GM19328 (cell line): Measurements from ENCODE around the gene ADD2.
"Not testable (repeated sequence)": the region's sequence is repeated elsewhere in the genome, so short reads cannot be mapped to it uniquely, and the experiment has no call there.

ENCODE experiments used
- ATAC-seq: cut with Tn5 transposase; IDR thresholded peaks from one replicate; pipeline ENCODE4 v1.9.1; 2021; ENCODE audit warnings: mild to moderate bottlenecking, moderate library complexity; ENCODE audit not compliant: unreplicated experiment

The ADD2 gene, protein sequence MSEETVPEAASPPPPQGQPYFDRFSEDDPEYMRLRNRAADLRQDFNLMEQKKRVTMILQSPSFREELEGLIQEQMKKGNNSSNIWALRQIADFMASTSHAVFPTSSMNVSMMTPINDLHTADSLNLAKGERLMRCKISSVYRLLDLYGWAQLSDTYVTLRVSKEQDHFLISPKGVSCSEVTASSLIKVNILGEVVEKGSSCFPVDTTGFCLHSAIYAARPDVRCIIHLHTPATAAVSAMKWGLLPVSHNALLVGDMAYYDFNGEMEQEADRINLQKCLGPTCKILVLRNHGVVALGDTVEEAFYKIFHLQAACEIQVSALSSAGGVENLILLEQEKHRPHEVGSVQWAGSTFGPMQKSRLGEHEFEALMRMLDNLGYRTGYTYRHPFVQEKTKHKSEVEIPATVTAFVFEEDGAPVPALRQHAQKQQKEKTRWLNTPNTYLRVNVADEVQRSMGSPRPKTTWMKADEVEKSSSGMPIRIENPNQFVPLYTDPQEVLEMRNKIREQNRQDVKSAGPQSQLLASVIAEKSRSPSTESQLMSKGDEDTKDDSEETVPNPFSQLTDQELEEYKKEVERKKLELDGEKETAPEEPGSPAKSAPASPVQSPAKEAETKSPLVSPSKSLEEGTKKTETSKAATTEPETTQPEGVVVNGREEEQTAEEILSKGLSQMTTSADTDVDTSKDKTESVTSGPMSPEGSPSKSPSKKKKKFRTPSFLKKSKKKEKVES

DNA sequence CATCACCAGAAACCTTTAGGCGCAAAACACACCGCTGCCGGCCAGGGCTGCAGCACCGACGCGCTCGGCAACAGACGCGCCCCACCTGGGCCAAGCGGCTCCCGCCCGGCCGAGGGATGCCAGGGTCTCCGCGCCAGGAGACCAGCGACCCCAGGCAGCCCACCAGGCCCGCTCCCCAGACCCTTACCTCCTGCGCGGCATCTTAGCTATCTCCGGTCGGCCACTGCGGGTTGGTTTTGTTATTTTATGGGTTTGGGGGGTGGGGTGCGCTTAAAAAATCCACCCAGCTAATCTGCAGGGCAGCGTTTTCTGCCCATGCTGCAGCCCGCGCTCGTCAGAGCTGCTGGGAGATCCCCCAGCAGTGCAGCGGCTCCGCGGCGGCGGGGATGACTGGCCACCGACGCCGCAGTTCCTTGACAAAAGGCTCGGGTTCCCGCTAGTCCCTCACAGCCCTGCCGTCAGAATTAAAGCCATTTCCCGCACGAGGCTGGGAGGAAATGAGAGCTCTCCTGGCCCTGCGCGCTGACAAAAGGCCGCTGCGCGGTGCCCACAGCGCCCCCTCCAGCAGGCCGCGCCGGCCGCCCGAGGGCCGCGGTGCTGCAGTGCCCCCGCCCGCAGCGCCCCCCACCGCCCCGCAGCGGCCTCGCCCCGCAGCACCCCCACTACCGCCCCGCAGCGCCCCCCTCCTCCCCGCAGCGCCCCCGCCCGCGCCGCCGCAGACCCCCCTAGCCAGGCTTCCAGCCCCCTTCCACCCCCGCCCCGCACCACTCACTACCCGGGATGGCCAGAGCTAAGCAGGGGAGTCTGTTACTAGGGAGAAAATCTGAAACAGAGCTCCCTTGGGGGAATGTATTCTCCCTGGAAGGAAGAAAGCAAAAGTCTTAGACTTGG lies at the start of gene ADD2:
TSS of gene ADD2 (minus strand) at position 502 of the 891 bp plus-strand sequence. CDS start 61,792 bp downstream, outside the sequence.
- ATAC-seq: no peak

DNA sequence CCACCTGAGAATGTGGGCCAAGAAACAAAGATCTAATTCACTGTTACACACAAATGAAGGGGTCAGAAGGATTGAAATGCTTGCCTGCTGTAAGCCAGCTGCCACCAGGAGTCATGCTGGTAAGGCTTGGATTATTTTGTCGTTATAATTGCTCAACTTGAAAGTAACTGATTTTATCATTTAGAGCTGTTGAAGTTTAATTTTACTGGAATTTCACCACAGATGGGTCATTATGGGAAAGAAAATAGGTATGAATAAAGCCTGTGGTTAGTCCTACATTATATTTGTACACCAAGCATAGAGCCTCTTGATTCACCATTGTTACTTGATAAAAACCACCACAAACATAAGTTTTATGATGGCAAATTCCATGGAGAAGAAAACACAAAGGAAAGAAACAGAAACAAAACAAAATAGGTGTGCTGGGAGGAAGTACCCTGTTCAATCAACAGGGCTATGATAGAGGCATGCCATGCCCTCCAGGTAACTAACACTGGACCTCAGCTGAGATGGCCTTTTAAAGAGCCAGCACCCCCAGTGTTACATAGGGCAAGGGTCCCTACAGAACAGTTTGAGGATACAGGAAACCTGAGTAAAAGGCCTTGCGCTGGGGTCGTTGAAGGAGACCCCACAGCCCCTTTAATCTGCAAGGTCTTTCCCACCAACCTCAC lies 49.4 kb upstream of the ADD2 start:
- no peak for ATAC-seq

DNA sequence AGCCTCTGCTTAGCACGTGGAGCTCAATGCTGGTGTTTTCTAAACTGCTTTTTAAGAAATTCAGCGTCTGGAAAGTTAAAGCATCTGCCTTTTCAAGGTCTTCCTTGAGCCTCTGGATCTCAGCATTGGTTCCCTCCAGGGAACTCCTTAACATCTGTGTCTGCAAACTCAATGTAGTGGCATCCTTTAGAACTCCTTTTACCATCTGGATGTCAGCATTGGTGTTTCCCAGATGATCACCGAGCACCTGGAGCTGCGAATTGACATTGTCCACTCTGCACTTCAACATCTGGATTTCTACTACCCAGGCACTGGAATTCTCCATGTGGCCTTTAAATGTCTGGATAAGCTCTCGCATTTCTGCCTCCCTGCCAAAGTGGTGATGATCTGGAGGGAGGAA lies 48.7 kb upstream of the ADD2 start:
- ATAC-seq: no peak

DNA sequence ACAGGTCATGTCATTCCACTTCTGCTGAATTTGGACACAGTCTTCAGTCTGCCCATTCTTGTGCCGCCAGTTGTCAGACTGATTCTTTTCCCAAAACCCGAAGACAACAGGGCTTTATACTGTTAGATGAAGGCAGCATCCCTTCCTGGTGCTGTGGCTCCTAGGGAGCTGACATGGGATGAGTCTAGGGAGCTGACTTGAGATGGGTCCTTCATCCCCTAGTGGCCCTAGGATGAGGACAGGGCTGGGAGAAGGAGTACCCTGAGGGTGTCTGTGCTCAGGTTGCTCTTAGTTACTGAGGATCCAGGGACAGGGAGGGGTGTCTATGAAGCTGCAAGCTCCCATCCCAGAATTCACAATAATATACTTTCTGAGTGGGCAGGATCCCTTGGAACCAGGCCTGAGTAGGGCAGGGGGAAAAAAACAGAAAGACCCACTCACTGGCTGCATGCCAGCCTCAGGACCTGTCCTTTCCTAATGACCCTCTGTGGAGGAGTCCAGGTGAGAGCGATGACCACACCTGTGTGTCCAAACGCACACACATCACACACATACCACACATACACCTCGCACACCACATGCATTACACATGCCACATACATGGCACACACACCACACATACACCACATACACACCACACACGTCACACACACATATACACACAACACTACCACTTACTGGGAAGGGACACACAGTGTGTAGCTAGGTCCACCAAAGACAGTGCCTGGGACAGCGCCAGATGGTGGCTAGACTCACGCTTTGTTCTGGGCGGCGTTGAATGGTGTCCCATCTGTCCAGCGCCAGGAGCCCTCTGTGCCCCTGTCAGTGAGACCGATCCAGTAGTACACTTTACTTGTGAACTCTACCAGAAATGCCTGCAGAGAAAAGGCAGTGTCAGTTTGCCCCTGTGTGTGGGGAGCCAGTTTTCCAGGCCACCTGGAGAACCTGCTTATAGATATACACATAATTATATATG lies 41.3 kb upstream of the ADD2 start:
- ATAC-seq: no peak

DNA sequence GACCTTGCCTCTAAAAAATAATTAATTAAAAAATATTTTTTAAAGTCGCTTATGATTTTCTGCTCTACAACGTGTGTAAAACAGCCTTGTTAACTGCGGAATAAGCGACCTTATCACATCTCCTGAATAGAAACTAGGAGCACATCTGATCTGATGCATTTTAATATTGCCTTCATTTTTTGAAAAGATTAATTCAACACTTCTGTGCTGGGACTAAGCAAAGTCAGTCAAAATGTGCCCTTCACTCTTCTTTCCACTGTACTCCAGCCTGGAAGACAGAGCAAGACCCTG lies 39.8 kb upstream of the ADD2 start:
- ATAC-seq: no peak

DNA sequence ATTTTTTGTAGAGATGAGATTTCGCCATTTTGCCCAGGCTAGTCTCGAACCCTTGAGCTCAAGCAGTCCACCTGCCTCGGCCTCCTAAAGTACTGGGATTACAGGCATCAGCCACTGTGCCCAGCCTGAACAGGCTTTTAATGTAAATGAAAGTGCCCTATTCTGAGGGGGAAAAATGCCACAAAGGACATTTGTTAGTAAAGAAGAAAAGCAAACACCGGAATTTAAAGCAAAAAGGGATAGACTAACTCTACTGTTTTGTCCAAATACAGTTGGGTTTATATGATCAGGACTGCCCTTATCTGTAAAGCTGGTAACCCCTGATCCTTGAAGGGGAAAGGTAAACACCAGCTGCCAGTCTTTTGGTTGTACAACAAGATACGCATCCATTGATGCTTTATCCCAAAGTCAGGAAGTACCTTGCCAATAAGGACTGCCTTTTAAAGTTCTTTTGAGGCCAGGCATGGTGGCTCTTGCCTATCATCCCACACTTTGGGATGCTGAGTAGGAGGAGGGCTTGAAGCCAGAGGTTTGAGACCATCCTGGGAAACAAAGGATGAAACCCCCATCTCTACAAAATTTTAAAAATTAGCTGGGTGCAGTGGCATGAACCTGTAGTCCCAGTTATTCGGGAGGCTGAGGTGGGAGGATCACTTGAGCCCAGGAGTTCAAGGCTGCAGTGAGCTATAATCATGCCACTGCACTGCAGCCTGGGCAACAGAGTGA lies 39.3 kb upstream of the ADD2 start:
- ATAC-seq: no peak

DNA sequence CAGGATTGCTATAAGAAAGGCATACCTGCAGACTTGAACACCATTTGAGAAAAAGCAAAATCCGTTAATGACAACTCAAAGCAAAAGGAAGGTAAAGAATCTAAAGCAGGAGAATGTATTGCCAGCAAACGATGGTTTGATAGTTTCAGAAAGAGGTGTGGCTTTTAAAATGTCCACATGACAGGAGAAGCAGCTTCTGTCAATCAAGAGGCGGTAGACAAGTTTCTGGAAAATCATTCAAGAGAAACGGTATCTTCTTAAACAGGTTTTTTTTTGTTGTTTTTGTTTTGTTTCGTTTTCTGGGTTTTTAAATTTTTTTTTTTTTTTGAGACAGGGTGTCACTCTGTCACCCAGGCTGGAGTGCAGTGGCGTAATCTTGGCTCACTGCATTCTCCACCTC lies 38.6 kb upstream of the ADD2 start:
- no peak for ATAC-seq

DNA sequence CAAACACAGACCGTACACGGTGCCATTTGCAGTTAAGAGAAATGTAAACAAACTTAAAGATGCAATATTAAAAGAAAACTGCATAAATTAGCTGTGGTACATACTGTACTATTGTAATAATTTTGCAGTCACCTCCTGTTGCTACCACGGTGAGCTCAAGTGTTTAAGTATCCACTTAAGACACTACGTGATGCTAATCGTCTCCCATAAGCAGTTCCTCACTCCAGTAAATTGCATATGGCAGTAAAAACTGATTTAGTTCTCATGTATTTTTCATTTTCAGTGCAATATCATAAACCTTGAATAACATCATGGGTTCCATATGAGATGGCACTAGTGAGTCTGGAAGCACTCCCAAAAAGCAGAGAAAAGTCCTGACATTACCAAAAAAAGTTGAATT lies 38.0 kb upstream of the ADD2 start:
- ATAC-seq: no peak

DNA sequence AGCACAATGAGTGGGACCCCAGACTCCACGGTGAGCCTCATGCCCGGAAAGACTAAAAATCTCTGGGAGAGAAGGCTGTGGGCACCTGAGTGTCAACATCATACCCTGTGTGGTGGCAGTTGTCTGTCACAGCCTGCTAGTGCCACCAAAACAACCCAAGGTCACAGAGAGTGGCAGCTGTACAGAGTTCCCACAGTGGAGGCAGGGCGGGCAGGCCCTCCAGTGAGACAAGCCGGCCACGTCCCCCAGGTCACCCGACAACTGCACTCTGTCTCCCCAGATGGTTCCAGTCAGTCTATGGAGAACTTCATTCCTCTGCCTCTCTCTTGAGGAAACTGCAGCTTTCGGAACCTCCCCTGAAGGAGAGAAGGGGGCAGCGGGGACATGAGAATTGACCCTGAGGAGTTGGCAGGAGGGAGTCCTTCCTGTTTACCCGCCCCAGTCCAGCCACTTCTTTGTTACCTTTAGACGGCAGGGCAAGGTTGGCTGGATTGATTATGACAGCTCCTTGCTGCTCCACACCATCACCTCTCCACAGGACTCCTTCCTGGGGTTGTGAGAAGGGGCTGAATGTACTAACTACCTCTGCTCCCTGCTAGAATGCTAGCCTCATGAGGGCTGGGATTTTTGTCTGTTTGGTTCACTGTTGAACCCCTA lies 33.7 kb upstream of the ADD2 start:
- no peak for ATAC-seq

DNA sequence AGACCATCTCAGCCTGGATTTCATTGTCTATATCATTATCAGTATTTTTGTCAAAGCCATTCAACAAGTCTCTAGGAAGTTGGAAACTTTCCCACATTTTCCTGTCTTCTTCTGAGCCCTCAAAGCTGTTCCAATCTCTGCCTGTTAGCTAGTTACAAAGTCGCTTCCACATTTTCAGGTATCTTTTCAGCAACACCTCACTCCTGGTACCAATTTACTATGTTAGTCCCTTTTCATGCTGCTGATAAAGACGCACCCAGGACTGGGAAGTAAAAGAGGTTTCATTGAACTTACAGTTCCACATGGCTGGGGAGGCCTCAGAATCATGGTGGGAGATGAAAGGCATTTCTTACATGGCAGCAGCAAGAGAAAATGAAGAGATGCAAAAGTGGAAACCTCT lies 31.7 kb upstream of the ADD2 start:
- no peak for ATAC-seq

DNA sequence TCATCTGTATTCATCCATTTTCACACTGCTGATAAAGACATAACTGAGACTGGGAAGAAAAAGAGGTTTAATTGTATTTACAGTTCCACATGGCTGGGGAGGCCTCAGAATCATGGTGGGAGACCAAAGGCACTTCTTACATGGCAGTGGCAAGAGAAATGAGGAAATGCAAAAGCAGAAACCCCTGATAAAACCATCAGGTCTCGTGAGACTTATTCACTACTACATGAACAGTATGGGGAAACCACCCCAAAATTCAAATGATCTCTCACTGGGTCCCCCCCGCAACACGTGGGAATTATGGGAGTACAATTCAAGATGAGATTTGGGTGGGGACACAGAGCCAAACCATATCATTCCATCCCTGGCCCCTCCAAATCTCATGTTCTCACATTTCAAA lies 30.0 kb upstream of the ADD2 start:
- not testable (repeated sequence) for ATAC-seq

DNA sequence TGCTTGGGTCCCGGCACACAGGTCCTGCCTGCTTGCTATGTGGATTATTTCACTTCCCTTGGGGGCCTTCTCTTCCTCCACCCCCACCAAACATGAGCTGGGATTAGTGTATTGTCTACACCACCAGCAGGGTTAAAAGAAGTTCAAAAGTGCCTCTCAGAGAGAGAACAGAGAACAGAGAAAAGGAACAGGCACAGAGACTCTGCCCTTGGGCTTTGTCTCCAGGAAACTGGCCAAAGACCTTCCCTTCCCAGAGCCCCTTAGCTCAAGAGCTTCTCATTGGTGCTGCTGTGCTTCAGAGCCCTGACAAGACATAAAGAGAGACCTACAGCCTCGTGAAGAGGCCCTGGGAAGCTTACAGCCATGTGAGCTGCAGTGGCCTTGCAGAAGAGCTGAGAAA lies 29.5 kb upstream of the ADD2 start:
- ATAC-seq: no peak

DNA sequence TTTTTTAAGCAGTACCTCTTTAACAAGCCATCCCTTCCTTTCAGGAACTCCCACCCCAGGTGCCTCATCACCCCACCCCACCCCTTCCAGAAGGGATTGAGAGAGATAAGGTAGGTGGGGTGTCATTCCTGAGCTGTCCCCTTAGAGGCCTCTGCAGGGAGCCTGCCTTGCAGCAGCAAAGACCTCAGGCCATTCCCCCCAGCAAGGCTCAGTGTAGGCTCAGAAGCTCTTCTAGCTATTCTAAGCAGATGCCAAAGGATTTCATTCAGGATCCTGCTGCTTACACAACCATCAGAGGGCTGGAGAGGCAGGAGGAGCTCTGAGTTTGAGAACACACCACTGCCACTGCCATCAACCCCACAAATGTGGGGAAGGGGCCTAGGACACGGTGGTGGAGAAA lies 28.3 kb upstream of the ADD2 start:
- ATAC-seq: no peak

DNA sequence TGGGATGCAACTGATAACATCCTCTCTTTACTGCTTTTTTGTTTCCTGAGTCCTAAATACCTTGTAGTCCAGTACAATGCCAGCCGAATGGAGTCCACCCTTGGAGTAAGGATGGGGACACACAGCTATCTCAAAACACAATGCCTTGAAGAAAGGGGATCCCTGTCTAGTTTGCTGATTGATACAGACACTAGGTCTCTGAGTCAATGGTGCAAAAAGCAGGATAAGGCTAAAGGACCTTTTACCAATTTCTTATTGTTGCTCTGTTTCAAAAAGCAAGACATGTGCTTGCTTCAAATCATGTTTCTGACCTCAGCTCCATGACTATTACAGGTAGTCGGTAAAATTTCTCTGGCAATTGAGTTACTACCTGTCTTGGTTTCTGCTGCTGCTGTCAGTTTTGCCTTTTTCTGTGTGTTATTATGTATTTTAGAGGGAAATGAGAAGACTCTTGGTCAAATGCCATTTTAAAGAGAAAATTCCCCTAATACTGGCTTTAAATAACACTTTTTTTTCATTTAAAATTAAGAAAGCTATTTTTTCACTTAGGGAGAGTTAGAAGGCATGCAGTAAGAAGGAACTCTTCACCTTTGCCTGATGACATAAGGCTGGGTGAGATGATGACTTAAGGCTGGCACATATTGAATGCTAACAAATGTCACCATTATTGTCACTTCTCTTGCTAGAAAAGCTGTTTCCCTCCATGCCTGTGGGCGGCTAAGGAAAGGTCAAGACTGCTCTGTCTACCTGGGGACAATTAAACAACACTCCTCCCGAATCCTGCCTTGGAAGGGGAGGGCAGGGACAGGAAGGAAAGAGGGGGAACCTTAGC lies 27.4 kb upstream of the ADD2 start:
- ATAC-seq: no peak

DNA sequence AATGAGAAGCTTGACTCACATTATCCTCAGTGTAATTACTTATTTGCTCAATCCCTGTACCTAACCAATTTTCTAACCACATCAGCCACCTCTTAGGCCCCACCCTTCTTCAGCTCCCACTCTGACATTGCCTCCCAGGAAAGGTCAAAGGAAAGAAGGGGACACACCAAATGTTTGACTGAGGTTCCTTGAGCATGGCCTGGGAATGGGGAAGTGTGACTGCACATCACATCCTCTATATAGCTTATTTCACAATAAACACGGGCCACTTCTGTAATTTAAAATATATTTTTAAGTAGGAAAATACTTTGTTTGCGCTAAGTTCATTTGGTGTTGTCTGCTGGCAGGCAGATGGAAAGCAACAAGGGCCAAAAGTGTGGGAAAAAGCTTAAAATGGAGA lies 25.4 kb upstream of the ADD2 start:
- no peak for ATAC-seq

DNA sequence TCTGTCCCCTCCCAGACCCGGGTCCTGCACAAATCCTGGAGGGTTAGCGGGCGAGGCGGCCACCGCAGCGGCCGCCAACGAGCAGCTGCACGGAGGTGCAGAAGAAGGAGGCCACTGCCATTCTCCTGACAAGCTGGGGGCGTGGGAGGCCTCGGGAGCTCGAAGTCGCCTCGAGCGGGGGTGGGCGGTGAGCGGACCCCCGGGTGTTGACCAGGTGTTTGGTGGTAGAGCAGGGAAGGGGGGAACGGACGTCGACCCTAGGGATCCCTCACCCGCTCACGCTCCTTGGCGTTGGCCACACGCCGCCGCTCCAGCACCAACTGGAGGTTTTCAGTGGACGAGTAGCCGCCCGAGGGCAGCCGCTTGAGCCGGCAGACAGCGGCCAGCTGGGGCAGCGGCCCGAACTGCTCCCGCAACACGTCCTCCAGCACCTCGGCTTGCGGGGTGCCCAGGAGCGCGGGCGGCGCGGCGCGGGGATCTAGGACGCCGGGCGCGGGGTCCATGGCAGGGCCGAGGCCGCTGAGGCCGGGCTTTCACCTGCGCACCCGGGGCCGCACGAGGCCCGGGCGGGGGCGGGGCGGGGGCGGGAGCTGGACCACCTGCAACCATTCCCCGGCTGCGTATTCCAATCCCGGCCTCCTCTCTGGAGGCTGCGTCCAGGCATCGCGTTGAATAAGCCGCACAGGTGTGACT lies 22.3 kb upstream of the ADD2 start, which contains the start of gene FIGLA:
TSS of gene FIGLA (minus strand) at position 508 of the 693 bp plus-strand sequence. CDS start at position 503, 5 bp downstream.
- no peak for ATAC-seq
